HG03060 (cell line): ENCODE measurements around the gene NRTN.
"Not testable (repeated sequence)": the region's sequence is repeated elsewhere in the genome, so short reads cannot be mapped to it uniquely, and the experiment has no call there.

Experiments
- ATAC-seq: cut with Tn5 transposase; IDR thresholded peaks from one replicate; pipeline ENCODE4 v1.9.1; 2021; ENCODE audit warnings: low read depth, moderate number of reproducible peaks; ENCODE audit not compliant: unreplicated experiment

NRTN gene, protein sequence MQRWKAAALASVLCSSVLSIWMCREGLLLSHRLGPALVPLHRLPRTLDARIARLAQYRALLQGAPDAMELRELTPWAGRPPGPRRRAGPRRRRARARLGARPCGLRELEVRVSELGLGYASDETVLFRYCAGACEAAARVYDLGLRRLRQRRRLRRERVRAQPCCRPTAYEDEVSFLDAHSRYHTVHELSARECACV

DNA sequence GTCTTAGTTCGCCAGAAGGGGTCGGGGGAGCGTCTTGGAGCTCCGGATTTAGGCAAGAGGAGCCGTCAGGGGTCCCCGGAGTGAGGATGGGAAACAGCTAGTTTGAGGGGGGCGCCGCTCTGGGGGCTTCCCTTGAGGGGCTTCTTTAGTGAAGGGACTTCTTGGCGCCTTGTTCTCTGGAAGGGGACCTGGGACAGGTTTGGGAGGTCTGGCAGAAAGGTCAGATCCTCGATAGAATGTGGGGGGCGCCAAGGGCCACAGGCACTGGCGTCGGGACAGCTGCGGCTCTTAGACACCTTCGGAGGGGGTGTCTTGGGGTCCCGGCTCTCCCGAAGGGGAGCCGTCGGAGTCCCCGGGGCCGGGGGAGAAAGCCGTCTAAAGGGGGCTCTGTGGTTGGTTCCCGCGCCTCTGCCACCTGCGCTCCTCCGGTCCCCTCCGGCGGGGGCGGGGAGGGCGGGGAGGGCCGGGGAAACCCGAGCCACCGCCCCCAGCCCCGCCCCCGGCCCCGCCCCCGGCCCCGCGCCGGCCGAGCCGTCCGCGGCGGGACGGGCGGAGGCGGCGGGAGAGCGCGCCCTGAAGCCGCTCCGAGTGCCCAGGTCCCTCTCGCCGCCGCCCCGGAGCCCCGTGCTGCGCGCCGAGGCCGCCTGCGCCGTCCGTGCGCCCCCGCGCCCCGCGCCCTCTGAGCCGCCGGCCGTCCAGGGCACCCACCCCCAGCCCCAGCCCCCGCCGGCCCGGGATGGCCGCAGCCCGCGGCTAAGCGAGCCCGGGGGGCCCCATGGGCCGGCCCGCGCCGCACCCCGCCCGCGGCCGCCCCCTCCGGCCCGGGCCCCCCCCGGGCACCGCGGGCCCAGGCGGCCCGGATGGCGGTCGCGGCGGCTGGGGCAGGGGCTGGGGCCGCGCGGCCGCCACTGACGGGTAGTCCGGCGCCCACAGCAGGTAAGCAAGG is at the start of gene NRTN:
Gene NRTN (plus strand): TSS at position 552 of the 946 bp plus-strand sequence. CDS start 19,099 bp downstream, outside the sequence.
- no peak for ATAC-seq

- ATAC-seq: no peak
Measured at GRCh38 chr19:5762608-5763217, 42.2 kb upstream of the NRTN start.

GRCh38 chr19:5765220-5765619 is 39.6 kb upstream of the NRTN start:
- no peak for ATAC-seq

DNA sequence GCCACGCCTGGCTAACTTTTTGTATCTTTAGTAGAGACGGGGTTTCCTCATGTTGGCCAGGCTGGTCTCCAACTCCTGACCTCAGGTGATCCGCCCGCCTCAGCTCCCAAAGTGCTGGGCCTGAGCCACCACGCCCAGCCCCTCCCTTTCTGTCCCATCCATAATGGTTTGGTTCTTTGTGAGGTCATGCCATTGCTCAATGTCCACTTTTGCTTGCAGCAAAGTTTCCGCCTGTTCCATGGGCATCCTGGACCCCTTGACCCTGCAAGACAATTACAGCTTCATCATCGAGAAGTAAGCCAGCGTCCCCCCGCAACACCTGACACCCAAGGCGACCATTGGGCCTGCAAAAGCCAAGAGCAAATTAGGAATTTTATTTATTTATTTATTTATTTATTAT is 36.9 kb upstream of the NRTN start:
- ATAC-seq: no peak

- ATAC-seq: no peak
Measured at GRCh38 chr19:5772416-5772815, 32.5 kb upstream of the NRTN start.

- ATAC-seq: no peak
Measured at GRCh38 chr19:5773276-5773675, 31.6 kb upstream of the NRTN start.

DNA sequence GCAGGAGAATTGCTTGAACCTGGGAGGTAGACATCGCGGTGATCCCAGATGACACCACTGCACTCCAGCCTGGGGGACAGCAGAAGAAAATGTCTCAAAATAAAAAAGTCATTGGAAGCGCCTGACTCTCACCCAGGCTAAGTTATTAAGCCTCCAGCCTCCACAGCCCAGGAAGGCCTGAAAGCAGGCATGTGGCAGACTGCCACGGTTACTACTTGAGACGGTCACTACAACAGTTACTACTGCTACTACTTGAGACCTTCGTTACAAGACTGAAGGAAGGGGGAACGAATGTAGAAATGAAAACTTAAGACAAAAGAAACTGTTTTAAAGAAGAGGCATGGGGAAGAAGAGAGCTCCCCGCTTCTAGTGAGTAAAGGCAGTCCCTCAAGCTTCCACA is 29.9 kb upstream of the NRTN start:
- ATAC-seq: no peak

- ATAC-seq: no peak
Measured at GRCh38 chr19:5775668-5776309, 29.1 kb upstream of the NRTN start.

GRCh38 chr19:5778402-5778801 is 26.5 kb upstream of the NRTN start:
- ATAC-seq: no peak

DNA sequence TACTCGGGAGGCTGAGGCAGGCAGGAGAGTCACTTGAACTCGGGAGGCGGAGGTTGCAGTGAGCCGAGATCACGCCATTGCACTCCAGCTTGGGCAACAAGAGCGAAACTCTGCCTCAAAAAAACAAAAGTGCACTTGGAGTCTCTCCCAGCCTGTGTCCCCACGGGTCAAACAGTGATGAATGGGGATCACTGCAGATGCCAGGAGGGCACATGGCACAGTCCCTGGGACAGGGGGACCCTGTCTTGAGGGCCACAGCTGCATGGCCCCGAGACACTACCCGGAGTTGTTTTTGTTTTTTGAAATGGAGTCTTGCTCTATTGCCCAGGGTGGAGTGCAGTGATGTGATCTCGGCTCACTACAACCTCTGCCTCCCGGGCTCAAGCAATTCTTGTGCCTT is 24.0 kb upstream of the NRTN start:
- not testable (repeated sequence) for ATAC-seq

GRCh38 chr19:5782322-5782721 is 22.5 kb upstream of the NRTN start:
- no peak for ATAC-seq

- no peak for ATAC-seq
Measured at GRCh38 chr19:5782945-5783919, 21.6 kb upstream of the NRTN start.

DNA sequence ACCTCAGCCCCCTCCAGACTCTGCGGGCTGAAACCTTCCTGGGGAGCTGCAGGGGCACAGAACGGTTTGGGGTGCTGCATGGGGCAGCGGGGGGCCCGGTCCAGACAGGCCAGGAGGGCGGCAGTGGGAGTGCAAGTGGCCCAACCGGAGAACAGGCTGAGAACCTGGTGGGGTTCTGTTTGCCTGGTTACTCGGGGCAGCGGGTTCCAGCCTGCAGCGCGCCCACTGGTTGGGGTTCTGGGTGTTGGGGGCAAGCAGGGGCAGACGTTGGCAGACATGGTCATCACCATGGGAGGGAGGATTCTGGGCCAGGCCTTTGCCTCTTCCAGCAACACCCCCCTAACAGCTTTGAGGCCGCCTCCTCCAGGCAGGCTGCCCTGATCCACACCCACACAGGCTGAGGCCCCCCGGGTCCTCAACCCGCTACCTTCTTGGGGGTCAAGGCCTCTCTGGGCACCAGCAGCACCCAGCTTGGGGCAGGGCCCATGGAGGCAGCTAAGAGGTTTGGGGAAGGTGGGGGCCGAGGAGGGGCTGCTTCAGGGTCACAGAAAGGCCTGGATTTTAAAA is 20.2 kb upstream of the NRTN start, which contains the start of gene PRR22:
Gene PRR22 (minus strand): TSS at position 166 of the 567 bp plus-strand sequence. CDS start 86 bp downstream, at position 80.
- no peak for ATAC-seq

DNA sequence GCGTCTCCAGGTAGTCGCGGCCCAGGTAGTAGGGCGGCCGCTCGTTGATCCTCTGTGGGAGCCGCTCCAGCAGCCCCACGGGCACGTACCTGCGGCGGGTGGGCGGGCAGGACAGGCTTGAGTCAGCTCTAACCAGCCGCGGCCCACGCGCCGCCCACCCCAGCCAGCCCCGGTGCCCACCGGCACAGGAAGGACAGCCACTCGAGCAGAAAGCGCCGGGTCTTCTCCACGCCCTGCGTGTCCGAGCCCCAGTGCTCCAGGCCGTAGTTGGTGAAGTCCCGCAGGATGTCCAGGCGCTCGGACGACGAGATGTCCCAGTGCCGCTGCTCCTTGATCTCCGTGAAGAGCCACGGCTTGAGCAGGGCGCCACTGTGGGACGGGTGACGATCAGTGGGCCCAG is 19.4 kb upstream of the NRTN start:
- ATAC-seq: no peak

- no peak for ATAC-seq
Measured at GRCh38 chr19:5786593-5787408, 18.1 kb upstream of the NRTN start.

- ATAC-seq: no peak
Measured at GRCh38 chr19:5787409-5788182, 17.3 kb upstream of the NRTN start.

- ATAC-seq: no peak
Measured at GRCh38 chr19:5788422-5788821, 16.4 kb upstream of the NRTN start.

- no peak for ATAC-seq
Measured at GRCh38 chr19:5789351-5789761, 15.5 kb upstream of the NRTN start.
